A204.1 (cell line): ENCODE results near the gene IGF1R.

Experiments used
- FAIRE-seq: peaks from 2 replicates; lab custom pipeline; 2012; peaks lifted over from hg19 to GRCh38; lab: Jason Lieb, UNC

IGF1R gene

GRCh38 chr15:98705070-98705469 is 56.7 kb downstream of the IGF1R start:
- no peak for FAIRE-seq

DNA sequence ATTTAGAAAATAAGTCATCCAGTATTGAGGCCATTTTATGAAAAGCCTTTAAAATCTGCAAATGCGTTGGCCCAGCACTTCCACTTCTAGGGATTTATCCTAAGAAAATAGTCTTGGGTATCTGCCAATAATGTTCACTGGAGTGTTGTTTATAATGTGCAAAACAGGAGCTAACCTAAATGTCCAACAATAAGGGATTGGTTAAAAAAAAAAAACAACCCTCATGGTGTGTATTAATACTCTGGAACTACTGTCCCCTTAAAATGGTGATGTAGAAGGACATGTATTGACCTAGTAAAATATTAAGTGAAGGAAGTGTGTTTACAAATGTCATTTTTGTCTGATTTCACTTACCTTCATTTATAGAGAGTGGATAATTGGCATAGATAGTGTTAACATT is 58.0 kb downstream of the IGF1R start:
- no peak for FAIRE-seq

DNA sequence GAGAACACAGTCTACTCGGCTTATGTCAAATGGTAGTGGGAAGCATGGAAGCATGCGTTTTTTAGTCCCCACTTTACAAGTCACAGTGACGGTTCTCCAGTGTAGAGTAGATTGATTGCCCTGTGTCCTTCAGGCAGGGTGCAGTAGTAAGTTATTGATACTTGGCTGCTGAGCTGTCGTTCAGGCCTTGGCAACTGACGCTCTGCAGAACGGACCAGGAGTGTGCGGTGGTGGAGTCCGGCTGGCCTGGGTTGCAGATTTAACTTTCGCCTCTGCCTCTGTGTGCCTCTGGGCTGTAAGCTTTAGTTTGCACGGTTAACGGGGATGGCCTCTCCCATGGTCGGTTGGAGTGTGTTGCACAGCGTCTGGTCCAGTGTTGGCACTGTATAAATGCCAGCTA is 58.6 kb downstream of the IGF1R start:
- FAIRE-seq: no peak

DNA sequence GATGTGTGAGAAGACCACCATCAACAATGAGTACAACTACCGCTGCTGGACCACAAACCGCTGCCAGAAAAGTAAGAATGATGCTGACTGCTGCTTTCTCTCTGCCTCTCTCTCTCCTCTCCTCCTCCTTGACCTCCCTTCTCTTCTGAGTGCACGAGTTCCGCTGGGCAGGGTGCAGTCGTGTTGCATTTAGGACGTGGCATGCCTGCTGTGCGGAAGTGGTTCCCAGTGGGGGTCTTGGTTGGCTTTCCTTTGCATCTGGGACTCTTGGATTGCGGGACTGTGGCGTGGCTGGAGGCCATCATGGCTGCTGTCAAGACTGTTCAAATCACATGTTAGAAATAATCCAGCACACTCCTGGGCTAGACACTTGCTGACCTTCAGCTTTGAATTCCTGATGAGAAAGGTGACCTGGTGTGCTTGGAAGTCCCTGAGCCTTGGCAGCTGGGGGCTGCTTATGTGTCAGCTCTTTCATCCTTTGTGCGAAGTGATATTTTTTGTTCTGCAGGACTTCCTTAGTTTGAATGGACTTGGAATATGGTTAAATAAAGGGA is 59.8 kb downstream of the IGF1R start:
- FAIRE-seq: no peak

DNA sequence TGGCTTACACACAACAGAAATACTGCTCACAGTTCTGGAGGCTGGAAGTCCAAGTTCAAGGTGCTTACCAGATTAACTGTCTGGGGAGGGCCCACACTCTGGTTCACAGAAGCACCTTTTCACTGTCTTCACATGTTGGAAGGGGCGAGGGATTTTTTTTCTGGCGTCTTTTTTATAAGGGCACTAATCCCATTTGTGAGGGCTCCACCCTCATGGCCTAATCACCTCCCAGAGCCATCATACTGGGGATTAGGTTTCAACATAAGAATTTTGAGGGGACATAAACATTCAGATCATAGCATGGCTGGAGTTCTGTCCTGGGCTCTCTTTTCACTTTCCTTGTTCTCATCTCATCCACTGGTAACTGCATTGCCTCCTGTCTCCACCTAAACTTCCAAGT is 63.5 kb downstream of the IGF1R start:
- FAIRE-seq: no peak

GRCh38 chr15:98712845-98713584 is 64.7 kb downstream of the IGF1R start:
- FAIRE-seq: no peak

DNA sequence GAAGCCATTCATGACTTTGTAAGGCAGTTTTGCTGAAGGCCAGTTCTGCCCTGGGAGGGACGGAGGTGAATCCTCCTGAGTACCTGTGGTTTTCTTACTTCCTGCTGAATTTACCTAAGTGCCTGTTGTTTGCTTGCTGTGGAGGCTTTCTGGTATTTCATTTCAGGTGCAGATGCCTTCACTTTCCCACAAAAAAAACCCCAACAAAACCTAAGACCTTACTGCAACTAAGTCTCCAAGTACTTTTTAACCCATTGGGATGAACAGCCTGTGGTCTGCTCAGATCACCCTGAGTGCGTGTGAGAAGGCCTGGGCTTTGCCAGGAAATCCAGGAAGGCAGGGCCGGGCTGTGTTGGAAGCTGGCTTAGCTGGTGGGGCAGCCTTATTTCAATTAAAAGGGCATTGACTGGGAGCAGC is 65.3 kb downstream of the IGF1R start:
- FAIRE-seq: no peak

- no peak for FAIRE-seq
Measured at GRCh38 chr15:98714922-98715321, 66.6 kb downstream of the IGF1R start.

- no peak for FAIRE-seq
Measured at GRCh38 chr15:98715401-98715800, 67.1 kb downstream of the IGF1R start.

GRCh38 chr15:98715890-98716443 is 67.6 kb downstream of the IGF1R start:
- FAIRE-seq: no peak

- FAIRE-seq: no peak
Measured at GRCh38 chr15:98717371-98717770, 69.0 kb downstream of the IGF1R start.

GRCh38 chr15:98717942-98718341 is 69.6 kb downstream of the IGF1R start:
- FAIRE-seq: no peak

DNA sequence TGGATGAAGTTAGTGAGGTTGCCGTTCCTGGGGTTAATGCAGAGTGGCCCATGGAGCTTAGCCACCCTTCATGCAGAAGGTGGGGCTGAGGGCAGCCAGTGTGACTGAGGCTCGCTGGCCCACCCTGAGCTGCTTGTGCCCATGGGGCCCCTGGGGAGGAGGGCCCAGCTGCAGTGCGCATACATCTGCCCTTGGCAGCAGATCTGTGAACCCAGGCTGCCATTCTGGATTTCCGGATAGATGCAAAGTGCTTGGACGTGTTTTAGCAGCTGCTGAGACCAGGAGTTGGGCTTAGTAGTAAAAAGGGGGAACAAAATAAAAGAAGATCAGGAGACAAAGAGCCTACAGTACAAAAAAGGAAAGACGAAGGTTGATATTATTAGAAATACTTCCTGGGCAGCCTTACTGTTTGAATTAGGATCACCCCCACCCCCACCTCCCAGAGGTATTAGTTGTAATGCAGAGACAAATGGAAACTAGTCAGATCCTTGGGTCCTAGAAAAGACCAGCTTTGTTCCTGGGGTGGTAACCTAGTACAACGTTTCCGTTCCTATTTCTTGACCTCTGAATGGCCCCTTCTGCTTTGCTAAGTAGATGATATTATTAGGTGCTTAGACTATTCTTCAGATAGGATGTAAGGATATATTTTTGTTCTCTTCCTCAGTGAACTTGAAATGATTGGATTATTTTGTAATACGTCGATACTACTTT is 70.2 kb downstream of the IGF1R start:
- FAIRE-seq: no peak

GRCh38 chr15:98719137-98719740 is 70.9 kb downstream of the IGF1R start:
- no peak for FAIRE-seq

- FAIRE-seq: no peak
Measured at GRCh38 chr15:98720031-98720430, 71.7 kb downstream of the IGF1R start.

DNA sequence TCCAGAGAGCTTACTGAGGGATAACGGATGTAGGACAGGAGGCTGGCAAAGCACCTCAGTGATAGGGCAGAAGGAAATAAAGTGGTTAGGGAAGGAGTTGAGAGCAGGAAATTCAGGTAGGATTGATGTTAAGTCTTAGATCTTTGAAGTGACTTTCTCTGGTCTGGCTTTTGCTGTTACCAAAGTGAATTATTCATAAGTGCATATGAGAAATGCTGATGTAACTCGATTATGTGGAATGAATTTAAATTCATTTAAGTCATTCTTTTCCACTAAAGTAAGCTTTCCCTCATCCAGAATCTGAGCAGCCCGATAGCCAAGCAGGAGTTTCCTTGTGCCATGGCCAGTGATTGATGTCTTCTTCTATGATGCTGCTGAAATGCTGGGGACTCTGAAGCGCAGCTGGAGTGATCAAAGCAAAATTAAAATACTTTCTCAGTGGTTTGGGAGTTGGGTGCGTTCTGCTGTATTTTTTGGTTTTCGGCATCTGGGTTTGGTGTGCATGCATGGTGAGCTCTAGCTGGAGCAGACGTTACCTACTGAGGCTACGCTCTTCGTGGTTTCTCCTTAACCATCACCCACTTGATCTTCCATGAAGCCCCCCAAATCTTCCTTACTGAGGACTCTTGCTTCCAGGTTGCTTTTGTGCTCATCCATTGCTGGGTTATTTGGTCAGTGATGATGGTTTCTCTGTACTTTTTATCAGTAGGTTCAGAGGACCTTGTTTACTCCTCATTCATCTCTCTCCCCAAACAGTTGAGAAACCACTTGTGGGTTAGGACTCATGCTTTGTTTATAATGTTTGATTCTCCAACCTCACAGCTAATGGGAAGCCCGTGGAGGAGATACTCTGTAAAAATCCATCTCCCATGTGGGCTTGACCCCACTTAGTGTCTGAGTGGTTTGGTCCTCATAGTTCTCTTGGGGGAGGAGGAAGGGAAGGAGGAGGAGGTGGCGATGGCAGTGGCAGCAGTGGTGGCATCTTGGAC is 72.5 kb downstream of the IGF1R start:
- no peak for FAIRE-seq

DNA sequence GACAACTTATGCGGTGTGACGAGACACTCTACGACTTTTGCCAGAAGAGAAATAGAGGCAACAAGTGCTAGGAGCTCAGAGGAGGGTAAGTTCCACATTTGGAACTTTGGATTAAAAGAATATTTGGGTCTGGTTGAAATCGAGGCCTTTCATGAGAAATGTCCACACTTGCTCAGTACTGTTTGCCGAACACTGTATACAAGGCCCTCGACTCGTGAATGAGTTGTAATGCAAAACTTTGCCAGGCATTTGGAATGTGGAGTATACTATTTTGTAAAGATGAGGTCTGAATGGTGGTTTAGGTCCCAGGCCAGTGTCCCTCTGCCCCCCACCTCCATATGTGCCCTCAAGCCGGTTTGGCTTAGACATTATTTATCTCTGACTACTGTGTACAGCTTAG is 73.9 kb downstream of the IGF1R start:
- FAIRE-seq: no peak

DNA sequence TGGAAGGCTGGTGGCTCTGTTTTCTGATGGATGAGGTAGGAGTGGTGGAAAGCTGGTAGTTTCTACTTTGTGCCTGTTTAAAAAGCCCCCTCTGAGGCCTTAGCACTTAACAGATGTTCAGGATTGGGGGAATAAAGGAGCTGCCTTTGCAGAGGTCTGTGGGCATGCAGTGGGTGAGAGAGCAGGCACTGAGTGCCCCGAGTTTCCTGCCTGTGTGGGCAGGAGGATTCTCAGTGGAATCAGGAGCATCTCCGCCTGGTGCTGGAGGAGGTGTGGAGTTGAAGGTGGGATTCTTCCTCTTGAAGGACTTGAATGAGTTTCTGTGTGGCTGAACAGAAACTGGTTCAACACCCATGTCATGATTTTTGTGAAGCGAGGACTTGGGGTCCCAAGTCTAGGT is 74.3 kb downstream of the IGF1R start:
- FAIRE-seq: no peak

GRCh38 chr15:98723195-98723594 is 74.9 kb downstream of the IGF1R start:
- FAIRE-seq: no peak

GRCh38 chr15:98724048-98724447 is 75.7 kb downstream of the IGF1R start:
- FAIRE-seq: no peak

DNA sequence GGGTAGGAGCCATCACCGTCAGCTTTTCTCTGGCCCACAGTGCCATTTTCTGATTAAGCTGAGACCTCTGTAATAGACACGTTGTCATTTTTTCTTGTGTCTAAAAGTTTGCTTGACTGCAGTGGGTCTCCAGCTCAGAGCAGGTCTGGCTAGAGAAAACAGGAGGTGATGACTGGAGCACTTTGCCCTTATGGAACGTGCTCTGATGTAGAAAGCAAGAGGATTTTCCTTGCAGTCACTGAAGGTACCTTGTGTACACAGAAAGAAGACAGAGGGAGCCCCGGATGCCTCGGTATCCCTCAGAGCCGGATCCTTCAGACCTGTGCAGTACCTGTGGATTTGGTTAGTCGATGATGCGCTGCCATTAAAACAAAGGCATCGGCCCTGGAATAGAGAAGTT is 76.2 kb downstream of the IGF1R start:
- no peak for FAIRE-seq

- no peak for FAIRE-seq
Measured at GRCh38 chr15:98725874-98726273, 77.5 kb downstream of the IGF1R start.
